K562 (cell line): Measurements from ENCODE around the gene ZDHHC6. TPM values are rescaled to one million over a fixed set of nuclear protein-coding genes. Genes with fewer than 3 reads are reported as not detected.

Experiments used
- ATAC-seq: fragments of 200-7000 bp; cut with Tn5 transposase; 3 replicates; pipeline ENCODE4 v1.9.1; 2020; ENCODE audit warnings: moderate library complexity
- BruUV-seq: library from RNA; stranded (reverse); fragments of 400-500 nt; replicated peaks from 2 replicates; lab custom pipeline; 2021; lab: Mats Ljungman, UMichigan
- CTCF ChIA-PET: fragments of 300-600 bp; formaldehyde crosslinking; extraction: SDS; loops from one replicate; lab custom pipeline; 2021; ENCODE audit warnings: low intra/inter-chr PET ratio; lab: Yijun Ruan, JAX
- POLR2A ChIA-PET: fragments of 300-600, 350-650 bp; sonication (Branson Sonifier 250); formaldehyde crosslinking; extraction: SDS; loops from one replicate; lab custom pipeline; 2021; ENCODE audit warnings: antibody characterized with exemption, inconsistent platforms; lab: Yijun Ruan, JAX
- DNase-seq, 4 experiments: peaks; one replicate each; pipeline versions ENCODE4 v3.0.0 to v3.0.0-alpha.2; 2011 to 2018; ENCODE audit warnings: low spot score in 3 of 4, mixed read lengths in 3 of 4; ENCODE audit errors: extremely low read depth in 1 of 4
- FAIRE-seq: peaks from 2 replicates; lab custom pipeline; 2011; peaks lifted over from hg19 to GRCh38; lab: Jason Lieb, UNC
- H2AFZ ChIP-seq: 2 replicates; pipeline ENCODE4 v1.6.0; 2011; ENCODE audit warnings: low read depth, low read length, control low read depth, inconsistent platforms
- H3K27ac ChIP-seq: fragments of 200-600 bp; 3 replicates; pipeline ENCODE4 v1.8.0; 2011; ENCODE audit warnings: low read depth, mild to moderate bottlenecking, control low read depth, inconsistent platforms, low read length, moderate library complexity, mixed read lengths; ENCODE audit errors: extremely low read depth
- H3K27me3 ChIP-seq, 2 experiments: fragments of 300-600 bp in 1 of 2; 2 replicates in 1 of 2; 3 replicates in 1 of 2; pipeline versions ENCODE4 v1.6.0 to v1.8.0; 2011; ENCODE audit warnings: inconsistent platforms in 2 of 2, low read length in 2 of 2, mild to moderate bottlenecking in 1 of 2, mixed read lengths in 1 of 2, moderate library complexity in 1 of 2; ENCODE audit not compliant: control insufficient read depth in 2 of 2, insufficient read depth in 2 of 2
- H3K36me3 ChIP-seq: fragments of 300-600 bp; 3 replicates; pipeline ENCODE4 v1.8.0; 2011; ENCODE audit warnings: mild to moderate bottlenecking, low read length, inconsistent platforms; ENCODE audit not compliant: control insufficient read depth, insufficient read depth
- H3K4me1 ChIP-seq, 2 experiments: fragments of 200-600 bp in 1 of 2; replicated peaks in 1 of 2; 2 replicates in 1 of 2; 3 replicates in 1 of 2; pipeline versions ENCODE4 v1.5.1 to v1.8.0; 2011; ENCODE audit warnings: inconsistent platforms in 2 of 2, low read length in 2 of 2, mild to moderate bottlenecking in 1 of 2, mixed read lengths in 1 of 2, moderate library complexity in 1 of 2; ENCODE audit not compliant: control insufficient read depth in 2 of 2, insufficient read depth in 2 of 2
- H3K4me2 ChIP-seq: 2 replicates; pipeline ENCODE4 v1.6.1; 2011; ENCODE audit warnings: low read length, control low read depth, inconsistent platforms, mixed read lengths; ENCODE audit not compliant: insufficient read depth
- H3K4me3 ChIP-seq: fragments of 200-600 bp; sonication (generic), shearing (Covaris generic); 2 replicates; pipeline ENCODE4 v1.5.1; 2016; ENCODE audit warnings: control low read depth, inconsistent platforms
- H3K79me2 ChIP-seq: fragments of 200-600 bp; 3 replicates; pipeline ENCODE4 v1.8.0; 2011; ENCODE audit warnings: low read length, inconsistent platforms; ENCODE audit not compliant: control insufficient read depth, insufficient read depth
- H3K9ac ChIP-seq, 2 experiments: 2 replicates each; pipeline versions ENCODE4 v1.6.0 to v1.6.1; 2011; ENCODE audit warnings: low read depth in 2 of 2, low read length in 2 of 2, control low read depth in 1 of 2, inconsistent platforms in 1 of 2, mild to moderate bottlenecking in 1 of 2, mixed read lengths in 1 of 2; ENCODE audit not compliant: insufficient read depth in 1 of 2
- H3K9me1 ChIP-seq: one replicate; pipeline ENCODE4 v1.6.0; 2011; ENCODE audit warnings: inconsistent platforms, mild to moderate bottlenecking, low read length, moderate library complexity; ENCODE audit not compliant: control insufficient read depth, insufficient read depth
- H3K9me3 ChIP-seq: replicated peaks from 2 replicates; pipeline ENCODE4 v1.5.1; 2011; ENCODE audit warnings: low read depth, low read length, inconsistent platforms; ENCODE audit not compliant: control insufficient read depth, insufficient read depth
- H4K20me1 ChIP-seq: replicated peaks from 2 replicates; pipeline ENCODE4 v1.6.1; 2011; ENCODE audit warnings: low read length, inconsistent platforms, mixed read lengths; ENCODE audit not compliant: control insufficient read depth, insufficient read depth
- CBFA2T3 ChIP-seq: fragments of 450-650 bp; IDR thresholded peaks from 2 replicates; pipeline ENCODE4 v1.6.1; 2017
- DNMT1 ChIP-seq: fragments of 450-650 bp; IDR thresholded peaks from 2 replicates; pipeline ENCODE4 v1.6.1; 2016; ENCODE audit warnings: antibody characterized with exemption, mild to moderate bottlenecking
- MYC ChIP-seq, 2 experiments: fragments of 250-450 bp in 1 of 2; sonication (Bioruptor Pico) in 1 of 2; IDR thresholded peaks; 2 replicates each; pipeline versions ENCODE4 v1.5.1 to v1.6.1; 2012 to 2021; ENCODE audit warnings: low read depth in 2 of 2, borderline replicate concordance in 1 of 2, improper control_type of control experiment in 1 of 2, low read length in 1 of 2, mild to moderate bottlenecking in 1 of 2, moderate library complexity in 1 of 2
- NR0B1 ChIP-seq: fragments of 450-650 bp; IDR thresholded peaks from one replicate; pipeline ENCODE4 v1.6.1; 2018; ENCODE audit warnings: mild to moderate bottlenecking, moderate library complexity; ENCODE audit not compliant: partially characterized antibody
- RB1 ChIP-seq: fragments of 450-650 bp; IDR thresholded peaks from 2 replicates; pipeline ENCODE4 v1.6.1; 2017; ENCODE audit warnings: low read depth, mild to moderate bottlenecking
- SMC3 ChIP-seq: conservative IDR thresholded peaks from 2 replicates; pipeline ENCODE4 v1.6.1; 2011; ENCODE audit warnings: low read depth, low read length, improper control_type of control experiment; ENCODE audit not compliant: insufficient read depth
- THRAP3 ChIP-seq: fragments of 450-650 bp; IDR thresholded peaks from 2 replicates; pipeline ENCODE4 v1.6.1; 2016; ENCODE audit warnings: mild to moderate bottlenecking, inconsistent platforms, borderline replicate concordance
- ZBTB34 ChIP-seq: fragments of 250-450 bp; sonication (Bioruptor Pico); IDR thresholded peaks from 2 replicates; pipeline ENCODE4 v1.8.0; 2021; ENCODE audit warnings: mild to moderate bottlenecking, moderate library complexity
- ZNF165 ChIP-seq: fragments of 250-450 bp; sonication (Bioruptor Pico); IDR thresholded peaks from 2 replicates; pipeline ENCODE4 v1.4.0; 2020; ENCODE audit warnings: borderline replicate concordance
- ZNF347 ChIP-seq: fragments of 450-650 bp; formaldehyde crosslinking; IDR thresholded peaks from 2 replicates; pipeline ENCODE4 v1.4.0; 2020; ENCODE audit warnings: low read depth, mild to moderate bottlenecking, moderate library complexity
- WGBS: fragments of 100-300 bp; shearing (Covaris generic); methylation state at CpG from one replicate; pipeline ENCODE4 v1.1.6; 2016; ENCODE audit warnings: low coverage, mixed read lengths; ENCODE audit not compliant: insufficient coverage; ENCODE audit errors: missing lambda C conversion rate; 5-methylcytosine and 5-hydroxymethylcytosine counted together
- in situ Hi-C: fragments of 300-500 bp; cut with MboI; formaldehyde crosslinking; loops from 4 replicates; pipeline ENCODE4 v1.15.0; 2018; ENCODE audit warnings: inconsistent platforms, mixed read lengths
- intact Hi-C: fragments of 100-400 bp; cut with micrococcal nuclease; formaldehyde crosslinking; loops from 2 replicates; pipeline ENCODE4 v1.14.2; 2022
- polyA plus RNA-seq, 8 experiments: library from polyadenylated mRNA; depleted of rRNA in 4 of 8; stranded (reverse) in 5 of 8; unstranded in 3 of 8; fragments of >200 nt; fragmentation: Nextera tagmentation in 2 of 8; fragmentation: Illumina TruSeq in 1 of 8; extraction: Ambion mirVana in 2 of 8; extraction: Trizol in 1 of 8; gene quantifications; 2 replicates each; pipeline versions ENCODE4 v1.2.1 to v1.2.3, GENCODE V29; 2011 to 2014; ENCODE audit warnings: inconsistent platforms in 1 of 8, missing spikeins in 1 of 8
- total RNA-seq, 7 experiments: library from RNA; depleted of rRNA in 6 of 7; stranded (reverse); fragments of >200 nt in 6 of 7; fragmentation: Illumina TruSeq in 2 of 7; extraction: Trizol in 2 of 7; gene quantifications; 2 replicates each; pipeline versions ENCODE4 v1.2.1 to v1.2.3, GENCODE V29; 2011 to 2021; ENCODE audit warnings: low replicate concordance in 1 of 7
- TF ChIP-seq, protein P1 (sequence below): fragments of 450-650 bp; IDR thresholded peaks from 2 replicates; pipeline ENCODE4 v1.6.1; 2016; ENCODE audit warnings: missing biosample characterization, missing genetic modification characterization
- TF ChIP-seq, protein P2 (sequence below): sonication (generic); formaldehyde crosslinking; IDR thresholded peaks from 2 replicates; pipeline ENCODE4 v1.9.0; 2022; ENCODE audit warnings: mild to moderate bottlenecking, missing genetic modification reagents
- TF ChIP-seq, protein P3 (sequence below): fragments of 250-450 bp; sonication (Bioruptor Pico); IDR thresholded peaks from 2 replicates; pipeline ENCODE4 v1.5.0; 2022; ENCODE audit warnings: mild to moderate bottlenecking
- TF ChIP-seq, protein P4 (sequence below): fragments of 450-650 bp; IDR thresholded peaks from 2 replicates; pipeline ENCODE4 v1.6.1; 2016; ENCODE audit warnings: low read depth, mild to moderate bottlenecking, moderate library complexity

ZDHHC6 gene
- total and polyA plus RNA-seq, 9 of the 15 experiments (the other 6 are each of a cell fraction or from before 2014, with no cell fraction given): 13.6 to 30.5 (median 21.5) TPM

DNA sequence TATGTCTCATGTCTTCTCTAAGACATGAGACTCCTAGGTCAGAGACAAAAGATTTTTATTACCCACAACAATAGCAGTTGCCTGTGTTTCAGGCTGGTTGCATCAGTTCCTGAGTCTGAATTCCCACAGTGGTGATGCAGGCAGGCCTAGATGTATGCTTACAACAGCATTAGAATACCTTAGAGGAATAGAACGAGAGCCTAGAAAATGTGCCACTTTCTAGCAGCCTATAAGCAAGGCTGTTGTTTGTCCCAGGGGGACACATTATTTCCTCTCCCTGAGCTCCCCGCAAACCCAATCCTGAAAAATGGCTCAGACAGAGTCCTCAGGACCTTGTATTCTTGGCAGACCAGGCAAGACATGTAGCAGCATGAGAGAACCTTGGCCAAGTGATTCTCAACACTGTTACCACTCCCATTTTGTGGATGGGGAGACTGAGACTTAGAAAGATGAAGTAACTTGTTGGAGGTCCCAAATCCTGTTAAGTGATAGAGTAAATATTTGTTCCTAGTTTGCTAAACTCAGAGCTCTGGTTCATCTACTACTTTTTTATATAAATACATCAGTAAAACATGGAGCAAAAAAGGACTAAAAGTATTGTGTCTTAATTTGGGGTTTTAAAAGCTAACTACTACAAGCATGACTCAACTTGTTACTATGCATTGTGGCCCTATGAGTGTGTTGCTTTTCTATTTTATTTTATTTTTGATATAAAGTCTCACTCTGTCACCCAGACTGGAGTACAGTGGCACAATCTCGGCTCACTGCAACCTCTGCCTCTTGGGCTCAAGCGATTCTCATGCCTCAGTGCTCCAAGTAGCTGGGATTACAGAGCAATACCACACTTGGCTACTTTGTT lies 14.5 kb upstream of the ZDHHC6 start:
- DNase-seq (peak in 1 of 4 experiments; percentile 11), FAIRE-seq (no peak)
- POLR2A ChIA-PET: no interaction called here
- TF ChIP-seq RB1: no peak
- TF ChIP-seq SMC3: no peak
- no peak for TF ChIP-seq ZBTB34
- no peak for TF ChIP-seq THRAP3
- TF ChIP-seq ZNF165: no peak
- TF ChIP-seq NR0B1: no peak
- TF ChIP-seq MYC (IDR thresholded peaks at IDR 0.05; ENCODE audit: low read depth, low read length): no peak
- TF ChIP-seq MYC (CRISPR knock-in tag; IDR thresholded peaks at IDR 0.05; ENCODE audit: borderline replicate concordance, low read depth): no peak
- TF ChIP-seq, protein P1, sequence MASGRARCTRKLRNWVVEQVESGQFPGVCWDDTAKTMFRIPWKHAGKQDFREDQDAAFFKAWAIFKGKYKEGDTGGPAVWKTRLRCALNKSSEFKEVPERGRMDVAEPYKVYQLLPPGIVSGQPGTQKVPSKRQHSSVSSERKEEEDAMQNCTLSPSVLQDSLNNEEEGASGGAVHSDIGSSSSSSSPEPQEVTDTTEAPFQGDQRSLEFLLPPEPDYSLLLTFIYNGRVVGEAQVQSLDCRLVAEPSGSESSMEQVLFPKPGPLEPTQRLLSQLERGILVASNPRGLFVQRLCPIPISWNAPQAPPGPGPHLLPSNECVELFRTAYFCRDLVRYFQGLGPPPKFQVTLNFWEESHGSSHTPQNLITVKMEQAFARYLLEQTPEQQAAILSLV (tag): peak; percentile 76
- TF ChIP-seq CBFA2T3: no peak
- TF ChIP-seq DNMT1: no peak
- no peak for TF ChIP-seq ZNF347 (CRISPR knock-in tag)
- TF ChIP-seq, protein P2, sequence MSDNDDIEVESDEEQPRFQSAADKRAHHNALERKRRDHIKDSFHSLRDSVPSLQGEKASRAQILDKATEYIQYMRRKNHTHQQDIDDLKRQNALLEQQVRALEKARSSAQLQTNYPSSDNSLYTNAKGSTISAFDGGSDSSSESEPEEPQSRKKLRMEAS (CRISPR knock-in tag): no peak
- TF ChIP-seq, protein P3, sequence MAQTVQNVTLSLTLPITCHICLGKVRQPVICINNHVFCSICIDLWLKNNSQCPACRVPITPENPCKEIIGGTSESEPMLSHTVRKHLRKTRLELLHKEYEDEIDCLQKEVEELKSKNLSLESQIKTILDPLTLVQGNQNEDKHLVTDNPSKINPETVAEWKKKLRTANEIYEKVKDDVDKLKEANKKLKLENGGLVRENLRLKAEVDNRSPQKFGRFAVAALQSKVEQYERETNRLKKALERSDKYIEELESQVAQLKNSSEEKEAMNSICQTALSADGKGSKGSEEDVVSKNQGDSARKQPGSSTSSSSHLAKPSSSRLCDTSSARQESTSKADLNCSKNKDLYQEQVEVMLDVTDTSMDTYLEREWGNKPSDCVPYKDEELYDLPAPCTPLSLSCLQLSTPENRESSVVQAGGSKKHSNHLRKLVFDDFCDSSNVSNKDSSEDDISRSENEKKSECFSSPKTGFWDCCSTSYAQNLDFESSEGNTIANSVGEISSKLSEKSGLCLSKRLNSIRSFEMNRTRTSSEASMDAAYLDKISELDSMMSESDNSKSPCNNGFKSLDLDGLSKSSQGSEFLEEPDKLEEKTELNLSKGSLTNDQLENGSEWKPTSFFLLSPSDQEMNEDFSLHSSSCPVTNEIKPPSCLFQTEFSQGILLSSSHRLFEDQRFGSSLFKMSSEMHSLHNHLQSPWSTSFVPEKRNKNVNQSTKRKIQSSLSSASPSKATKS (CRISPR knock-in tag): no peak
- TF ChIP-seq, protein P4, sequence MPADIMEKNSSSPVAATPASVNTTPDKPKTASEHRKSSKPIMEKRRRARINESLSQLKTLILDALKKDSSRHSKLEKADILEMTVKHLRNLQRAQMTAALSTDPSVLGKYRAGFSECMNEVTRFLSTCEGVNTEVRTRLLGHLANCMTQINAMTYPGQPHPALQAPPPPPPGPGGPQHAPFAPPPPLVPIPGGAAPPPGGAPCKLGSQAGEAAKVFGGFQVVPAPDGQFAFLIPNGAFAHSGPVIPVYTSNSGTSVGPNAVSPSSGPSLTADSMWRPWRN: no peak

More for the DNA sequence above, 14.5 kb upstream of the ZDHHC6 start:
- no peaks in the 10 kb centered on the region for H3K27me3 ChIP-seq
- H3K79me2 ChIP-seq: no peaks in the 10 kb centered on the region
- H3K9ac ChIP-seq: no peak overlapping the region
- H3K4me3 ChIP-seq: no peak overlapping the region
- H3K9me3 ChIP-seq: no peaks in the 10 kb centered on the region
- peak; percentile 89 for ATAC-seq
- peaks cover 25% of the 10 kb centered on the region; the same call in 2 of the 3 replicates for H3K36me3 ChIP-seq
- no TSS peak for BruUV-seq
- H3K9me1 ChIP-seq: no peaks in the 10 kb centered on the region
- intact Hi-C loops: no loop called here
- in situ Hi-C loops: no loop called here
- no peak overlapping the region for H2AFZ ChIP-seq
- peak overlapping the region; percentile 46; the same call in 1 of the 3 replicates for H3K27ac ChIP-seq
- no peaks in the 10 kb centered on the region for H4K20me1 ChIP-seq
- WGBS: 100% methylated on average over 3 of the region's 4 CpGs
- no peaks in the 10 kb centered on the region for H3K4me1 ChIP-seq
- H3K4me2 ChIP-seq: no peak overlapping the region
- CTCF ChIA-PET: no interaction called here
